NCI-H128 (cell line): ENCODE data around the gene LAMA4.

ENCODE experiments used
- DNase-seq: peaks from one replicate; lab custom pipeline; 2025; ENCODE audit not compliant: unreplicated experiment; lab: John Stamatoyannopoulos, UW

The LAMA4 gene, protein sequence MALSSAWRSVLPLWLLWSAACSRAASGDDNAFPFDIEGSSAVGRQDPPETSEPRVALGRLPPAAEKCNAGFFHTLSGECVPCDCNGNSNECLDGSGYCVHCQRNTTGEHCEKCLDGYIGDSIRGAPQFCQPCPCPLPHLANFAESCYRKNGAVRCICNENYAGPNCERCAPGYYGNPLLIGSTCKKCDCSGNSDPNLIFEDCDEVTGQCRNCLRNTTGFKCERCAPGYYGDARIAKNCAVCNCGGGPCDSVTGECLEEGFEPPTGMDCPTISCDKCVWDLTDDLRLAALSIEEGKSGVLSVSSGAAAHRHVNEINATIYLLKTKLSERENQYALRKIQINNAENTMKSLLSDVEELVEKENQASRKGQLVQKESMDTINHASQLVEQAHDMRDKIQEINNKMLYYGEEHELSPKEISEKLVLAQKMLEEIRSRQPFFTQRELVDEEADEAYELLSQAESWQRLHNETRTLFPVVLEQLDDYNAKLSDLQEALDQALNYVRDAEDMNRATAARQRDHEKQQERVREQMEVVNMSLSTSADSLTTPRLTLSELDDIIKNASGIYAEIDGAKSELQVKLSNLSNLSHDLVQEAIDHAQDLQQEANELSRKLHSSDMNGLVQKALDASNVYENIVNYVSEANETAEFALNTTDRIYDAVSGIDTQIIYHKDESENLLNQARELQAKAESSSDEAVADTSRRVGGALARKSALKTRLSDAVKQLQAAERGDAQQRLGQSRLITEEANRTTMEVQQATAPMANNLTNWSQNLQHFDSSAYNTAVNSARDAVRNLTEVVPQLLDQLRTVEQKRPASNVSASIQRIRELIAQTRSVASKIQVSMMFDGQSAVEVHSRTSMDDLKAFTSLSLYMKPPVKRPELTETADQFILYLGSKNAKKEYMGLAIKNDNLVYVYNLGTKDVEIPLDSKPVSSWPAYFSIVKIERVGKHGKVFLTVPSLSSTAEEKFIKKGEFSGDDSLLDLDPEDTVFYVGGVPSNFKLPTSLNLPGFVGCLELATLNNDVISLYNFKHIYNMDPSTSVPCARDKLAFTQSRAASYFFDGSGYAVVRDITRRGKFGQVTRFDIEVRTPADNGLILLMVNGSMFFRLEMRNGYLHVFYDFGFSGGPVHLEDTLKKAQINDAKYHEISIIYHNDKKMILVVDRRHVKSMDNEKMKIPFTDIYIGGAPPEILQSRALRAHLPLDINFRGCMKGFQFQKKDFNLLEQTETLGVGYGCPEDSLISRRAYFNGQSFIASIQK (N-terminal part only)

DNA sequence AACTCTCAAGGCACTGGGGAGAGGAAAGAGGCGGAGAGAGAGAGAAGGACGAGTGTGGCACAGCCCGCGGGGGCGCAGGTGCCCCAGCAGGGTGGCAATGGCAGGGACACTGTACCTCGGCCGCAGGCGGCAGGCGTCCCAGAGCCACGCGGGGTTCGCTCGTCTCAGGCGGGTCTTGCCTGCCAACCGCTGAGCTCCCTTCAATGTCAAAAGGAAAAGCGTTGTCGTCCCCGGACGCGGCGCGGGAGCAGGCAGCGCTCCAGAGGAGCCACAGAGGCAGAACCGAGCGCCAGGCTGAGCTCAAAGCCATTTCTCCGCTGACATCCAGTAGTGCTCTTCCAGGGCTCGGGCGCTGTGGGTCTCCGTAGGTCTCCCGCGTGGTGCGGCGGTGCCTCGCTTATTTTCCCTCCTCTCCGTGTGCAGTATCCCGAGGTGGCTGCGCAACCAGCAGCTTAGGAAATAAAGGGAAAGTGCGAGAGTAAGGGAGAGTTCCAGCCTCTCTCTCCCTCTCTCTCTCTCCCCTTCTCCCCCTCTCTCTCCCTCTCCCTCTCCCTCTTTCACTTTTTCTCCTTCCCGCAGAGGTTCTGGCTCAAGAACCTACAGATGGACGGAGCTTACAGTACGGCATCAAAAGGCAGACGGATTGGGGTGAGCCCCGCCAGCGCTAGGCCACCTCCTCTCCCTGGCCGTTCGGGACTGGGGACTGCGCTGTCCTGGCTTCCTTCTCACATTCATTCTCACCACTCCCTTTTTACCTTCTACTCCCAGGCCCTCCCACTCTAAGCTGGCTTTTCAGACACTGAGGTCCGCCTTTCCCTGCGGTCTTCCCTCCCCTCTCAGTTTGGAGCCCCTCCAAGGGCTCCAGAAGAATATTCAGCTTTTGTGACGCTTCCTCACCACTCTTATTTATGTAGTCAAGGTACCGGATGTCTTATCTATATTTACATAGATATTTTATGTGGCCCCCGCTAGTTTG, at the start of gene LAMA4:
TSS of gene LAMA4 (minus strand) at position 727 of the 976 bp plus-strand sequence. CDS start at position 310, 417 bp downstream.
- peak; percentile 9 for DNase-seq

- no peak for DNase-seq
Observed at GRCh38 chr6:112302142-112302705, 47.9 kb upstream of the LAMA4 start.

DNA sequence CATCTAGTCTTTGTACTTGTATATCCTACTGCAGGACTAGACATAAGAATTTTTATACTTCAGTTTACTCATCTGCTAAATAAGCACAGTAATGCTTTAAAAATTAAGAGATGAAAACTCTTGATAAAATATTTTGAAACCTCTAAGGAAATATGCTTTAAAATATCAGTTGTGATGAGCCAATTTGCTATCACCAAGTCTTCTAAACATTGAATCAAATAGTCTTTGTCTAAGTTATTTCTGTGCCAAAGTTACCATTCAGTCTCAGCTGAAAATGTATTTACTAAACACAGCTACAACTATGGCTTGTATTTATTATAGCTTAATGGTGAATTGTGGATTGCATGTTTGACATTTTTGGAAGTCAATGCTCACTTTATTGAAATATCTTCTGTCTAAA, 46.5 kb upstream of the LAMA4 start:
- DNase-seq = no peak

DNA sequence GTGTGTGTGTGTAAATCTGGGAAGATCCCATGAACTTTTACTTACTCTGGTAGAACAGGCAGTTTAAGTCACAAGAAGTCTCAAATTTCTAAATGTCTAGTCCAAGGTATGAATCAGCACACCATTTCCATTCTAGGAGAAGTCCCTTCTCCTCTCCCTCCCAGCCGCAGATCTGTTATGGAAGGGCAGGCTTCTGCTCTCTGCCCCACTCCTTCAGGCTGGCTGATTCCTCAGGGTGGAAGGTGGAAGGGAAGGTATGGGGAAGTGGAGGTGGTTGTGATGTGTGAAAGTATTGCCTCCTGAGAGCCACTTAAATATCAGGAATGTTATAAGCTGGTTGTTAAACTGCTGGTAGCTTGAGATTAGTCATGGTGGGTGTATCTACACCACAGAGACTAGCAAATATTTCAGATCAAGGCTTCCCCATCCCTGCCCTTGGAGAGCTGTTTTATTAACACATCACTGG, 44.5 kb upstream of the LAMA4 start:
- no peak for DNase-seq

DNA sequence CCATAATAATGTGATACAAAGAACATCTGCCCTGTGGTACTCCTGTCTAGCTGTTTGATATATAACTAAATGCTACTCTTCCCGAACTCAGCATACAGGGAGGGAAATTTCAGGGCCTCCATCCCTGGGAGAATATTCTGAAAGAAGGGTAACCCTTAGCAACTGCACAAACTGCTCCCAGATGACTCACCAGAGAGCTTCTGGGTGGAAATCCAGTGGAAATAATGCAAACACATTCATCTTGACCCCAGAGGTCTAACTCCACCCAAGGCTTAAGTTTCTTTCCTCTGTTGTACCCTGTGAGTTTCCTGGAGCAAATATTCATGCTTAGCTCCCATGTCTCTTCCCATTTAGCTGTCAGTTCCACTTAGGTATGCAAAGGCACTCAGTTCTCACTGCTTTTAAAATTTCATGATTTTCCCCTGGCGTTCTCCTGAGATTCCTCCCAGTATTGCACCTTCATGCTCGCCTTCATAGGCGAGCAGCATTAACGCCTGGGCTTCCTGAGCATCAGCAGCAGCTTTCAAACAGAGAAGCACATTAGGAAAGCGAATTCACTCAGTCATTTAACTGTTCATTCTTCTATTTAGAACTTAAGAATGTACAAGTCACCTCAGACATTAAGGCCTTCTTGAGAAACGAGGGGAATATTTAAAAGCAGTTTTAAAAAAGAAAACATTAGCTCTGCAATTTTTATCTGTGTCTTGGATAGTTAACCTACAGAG, 43.8 kb upstream of the LAMA4 start:
- DNase-seq = no peak

- no peak for DNase-seq
Observed at GRCh38 chr6:112296694-112297093, 42.3 kb upstream of the LAMA4 start.

GRCh38 chr6:112296122-112296521, 41.8 kb upstream of the LAMA4 start:
- no peak for DNase-seq

DNA sequence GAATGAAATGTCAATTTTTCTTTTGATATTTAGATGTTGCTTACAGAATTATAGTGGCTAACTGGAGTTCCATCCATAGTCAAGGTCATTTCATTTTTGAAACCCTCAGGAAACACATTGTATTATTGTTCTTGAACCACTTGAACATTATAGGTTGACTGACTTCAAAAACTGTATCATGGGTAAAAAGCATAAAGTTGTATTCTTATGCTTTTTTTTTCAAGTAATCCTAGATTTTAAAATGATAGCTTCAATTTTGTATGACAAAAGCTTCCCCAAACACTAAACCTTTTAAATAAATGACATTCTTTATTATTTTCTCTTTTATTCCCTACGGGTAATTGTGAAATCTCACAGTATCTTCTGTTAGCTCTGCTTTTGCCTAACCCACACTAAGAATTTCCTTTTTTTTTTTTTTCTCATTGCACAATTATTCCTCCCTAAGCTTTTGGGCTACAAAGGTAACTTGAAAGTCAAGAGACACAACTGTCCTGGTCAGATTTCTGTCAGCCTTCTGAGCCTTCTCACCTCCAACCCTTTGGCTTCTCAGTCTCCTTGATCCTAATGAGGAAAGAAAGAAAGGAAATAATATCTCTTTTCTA, 36.9 kb upstream of the LAMA4 start:
- DNase-seq = no peak

DNA sequence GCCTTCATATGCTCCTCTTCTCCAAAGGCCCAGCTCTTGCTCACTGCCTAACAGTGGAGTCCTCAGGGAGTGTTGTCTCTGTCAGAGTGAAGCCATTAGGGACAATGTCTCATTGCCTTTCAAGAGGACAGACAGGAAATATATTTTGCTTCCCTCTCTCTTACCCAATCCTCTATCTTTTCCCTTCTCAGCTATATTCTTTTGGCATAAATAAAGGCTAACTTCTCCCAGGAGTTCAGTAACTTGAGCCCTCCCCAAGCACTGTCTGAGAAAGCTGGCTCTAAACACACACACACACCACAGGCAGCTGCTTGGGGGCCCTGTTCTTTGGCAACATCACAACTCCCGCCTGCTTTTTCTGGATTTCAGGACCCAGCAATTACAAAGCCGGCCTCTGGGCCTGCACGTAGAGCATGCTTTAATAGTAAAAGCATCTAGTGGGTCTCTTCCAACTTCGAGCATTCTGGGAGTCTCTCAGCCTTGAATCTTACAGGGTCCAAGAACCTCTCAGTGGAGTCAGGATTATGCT, 34.7 kb upstream of the LAMA4 start:
- DNase-seq = no peak

DNA sequence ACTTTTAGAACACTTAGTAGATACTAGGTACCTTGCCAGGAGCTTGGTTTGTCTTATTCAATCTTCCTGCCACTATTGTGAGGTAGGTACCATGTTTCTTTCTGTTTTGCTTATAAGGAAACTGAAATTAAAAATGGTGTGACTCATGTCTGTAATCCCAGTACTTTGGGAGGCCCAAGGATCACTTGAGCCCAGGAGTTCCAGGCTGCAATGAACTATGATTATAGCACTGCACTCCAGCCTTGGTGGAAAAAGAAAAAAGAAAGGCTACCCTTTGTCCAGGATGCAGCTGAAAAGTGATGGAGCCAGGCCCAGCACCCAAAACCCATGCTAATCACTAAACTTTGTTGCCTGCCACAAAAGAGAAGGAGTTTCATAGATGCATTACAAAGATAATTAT, 34.1 kb upstream of the LAMA4 start:
- DNase-seq = no peak

DNA sequence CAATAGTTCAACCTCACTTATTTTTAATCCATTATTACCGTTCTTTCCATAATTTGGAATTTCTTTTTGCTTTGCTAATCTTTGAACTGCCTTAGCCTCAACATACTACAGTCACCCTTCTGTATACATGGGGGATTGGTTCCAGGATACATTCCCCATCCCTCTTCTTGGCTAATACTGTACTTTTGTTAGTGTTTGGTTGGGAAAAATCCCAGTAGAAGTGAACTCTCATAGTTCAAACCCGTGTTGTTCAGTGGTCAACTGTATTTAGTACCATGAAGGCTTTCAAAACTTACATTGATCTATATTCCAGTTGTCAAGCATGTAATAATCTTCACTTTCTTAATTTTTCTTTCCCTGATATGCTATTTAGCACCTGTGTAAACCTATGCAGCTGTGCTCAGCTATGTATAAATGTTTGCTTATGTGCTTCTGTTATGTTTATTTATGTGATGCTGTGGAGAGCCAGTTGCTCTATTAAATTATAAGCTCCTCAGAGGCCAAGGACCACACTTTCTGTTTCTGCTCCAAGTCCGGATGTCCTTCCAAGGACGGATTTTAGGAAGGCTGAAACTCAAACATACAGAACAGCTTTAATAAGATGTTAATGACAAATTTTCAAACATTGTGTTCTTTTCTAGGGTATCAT, 33.3 kb upstream of the LAMA4 start:
- no peak for DNase-seq

- DNase-seq = no peak
Observed at GRCh38 chr6:112286500-112287144, 32.3 kb upstream of the LAMA4 start.

DNA sequence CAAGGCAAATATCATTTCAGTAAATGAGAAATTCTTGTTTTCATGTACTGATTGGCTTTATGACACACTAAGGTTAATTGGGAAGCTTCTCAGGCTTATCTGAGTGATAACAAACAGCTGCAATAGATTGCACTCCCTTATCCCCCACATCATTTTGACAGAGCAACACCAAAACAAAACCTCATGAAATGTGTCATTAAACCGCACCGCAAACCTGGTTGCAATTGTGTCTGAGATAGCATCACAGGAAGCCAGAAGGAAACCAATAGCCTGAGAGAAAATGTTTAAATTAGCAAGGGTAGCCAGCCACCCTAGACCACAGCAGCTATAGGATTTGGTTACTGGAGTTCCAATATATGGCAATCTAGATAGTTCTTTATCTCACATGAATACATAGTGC, 31.6 kb upstream of the LAMA4 start:
- DNase-seq = no peak

GRCh38 chr6:112284603-112285002, 30.2 kb upstream of the LAMA4 start:
- DNase-seq = no peak

- no peak for DNase-seq
Observed at GRCh38 chr6:112283621-112284020, 29.3 kb upstream of the LAMA4 start.

DNA sequence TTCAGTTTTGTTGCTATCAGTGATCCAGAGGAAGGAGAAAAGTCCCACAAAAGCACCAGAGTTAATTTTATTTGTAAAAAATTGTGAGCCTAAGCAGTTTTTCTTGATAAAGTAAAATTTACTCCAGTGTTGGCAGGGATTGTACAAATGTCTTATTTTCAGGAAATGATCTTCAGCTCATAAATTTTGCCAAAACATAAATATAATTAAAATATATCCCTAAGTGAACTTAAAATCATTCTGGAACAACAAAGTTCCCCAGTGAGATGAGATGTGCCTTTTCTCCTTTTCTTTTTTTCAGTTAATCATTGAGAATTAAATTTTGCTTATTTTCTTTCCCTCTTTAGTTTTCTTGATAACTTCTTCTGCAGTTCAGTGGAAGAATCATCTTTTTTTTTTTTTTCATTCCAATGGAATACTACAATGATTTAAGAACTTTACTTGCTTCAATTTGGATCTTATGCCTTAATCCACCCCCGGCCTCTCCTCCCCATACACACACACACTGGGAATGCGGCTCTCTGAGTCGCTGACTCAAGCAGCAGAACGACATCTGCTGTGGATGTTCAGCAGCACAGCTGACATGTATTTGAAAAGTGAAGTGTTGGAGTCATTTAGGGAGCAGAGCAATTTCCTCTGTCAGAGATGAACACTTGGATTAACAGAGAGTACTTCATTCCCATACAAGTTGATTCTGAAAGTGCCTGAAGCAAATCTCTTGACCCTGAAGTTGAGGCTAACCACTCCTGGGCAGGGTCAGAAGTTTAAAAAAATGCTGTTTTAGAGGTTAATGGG, 27.7 kb upstream of the LAMA4 start:
- no peak for DNase-seq
